Stimulated activated CD4-positive, alpha-beta T cell treated with anti-CD3 and anti-CD28 coated beads, TNF-alpha, amount 100 ng/mL, for 4 hours (primary cell): ENCODE results near the gene ADD2.
"Not testable (repeated sequence)": the region's sequence is repeated elsewhere in the genome, so short reads cannot be mapped to it uniquely, and the experiment has no call there.

ENCODE experiments used
- DNase-seq, 3 experiments: peaks; one replicate each; pipeline ENCODE4 v3.0.0-alpha.2; 2020; ENCODE audit warnings: low read depth in 3 of 3

ADD2 gene

DNA sequence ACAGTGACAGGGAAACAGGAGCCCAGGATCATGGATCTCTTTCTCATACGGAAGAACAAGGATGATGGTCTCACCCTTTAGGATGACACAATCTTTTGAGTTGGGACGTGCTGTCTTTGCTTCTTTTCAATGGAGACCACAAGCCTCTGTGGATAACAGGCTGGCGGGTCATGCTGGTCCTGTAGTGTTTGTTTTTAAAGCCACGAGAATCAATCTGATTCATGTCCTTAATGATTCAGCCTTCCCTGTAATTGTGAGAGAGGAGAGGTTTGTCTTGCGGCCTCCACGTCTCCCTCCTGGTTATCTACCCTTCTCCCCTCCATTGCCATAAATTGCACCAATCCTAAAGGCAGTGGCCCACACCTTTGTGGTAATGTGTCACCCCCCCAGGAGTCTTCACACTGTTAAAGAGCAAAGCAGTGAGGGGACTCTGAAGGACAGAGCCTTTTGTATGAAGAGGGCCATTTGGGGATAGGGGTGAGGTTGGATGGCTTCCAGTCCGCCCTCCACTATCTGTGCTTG lies 126.7 kb downstream of the ADD2 start:
- no peak for DNase-seq

DNA sequence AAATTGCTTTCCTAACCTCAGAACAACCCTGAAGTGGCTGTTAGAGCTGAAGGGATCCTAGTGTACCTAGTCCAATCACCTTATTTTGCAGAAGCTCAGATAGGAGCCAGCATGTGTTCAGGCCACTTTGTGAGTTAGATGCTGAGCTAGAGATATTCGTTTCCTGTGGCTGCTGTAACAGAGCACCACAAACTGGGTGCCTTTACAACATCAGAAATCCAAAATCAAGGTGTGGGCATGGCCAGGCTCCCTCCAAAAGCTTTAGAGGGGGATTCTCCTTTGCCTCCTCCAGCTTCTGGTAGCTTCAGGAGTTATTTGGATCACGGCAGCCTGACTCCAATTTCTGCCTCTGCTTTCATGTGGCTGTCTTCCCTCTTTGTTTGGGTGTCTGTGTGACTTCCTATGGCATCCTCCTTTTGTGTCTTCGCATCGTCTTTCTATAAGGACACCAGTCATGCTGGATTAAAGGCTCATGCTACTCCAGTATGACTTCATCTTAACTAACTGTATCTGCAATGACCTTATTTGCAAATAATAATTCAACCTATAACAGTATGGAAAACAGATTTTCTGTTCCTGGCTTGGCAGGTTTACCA lies 128.1 kb downstream of the ADD2 start:
- no peak for DNase-seq

DNA sequence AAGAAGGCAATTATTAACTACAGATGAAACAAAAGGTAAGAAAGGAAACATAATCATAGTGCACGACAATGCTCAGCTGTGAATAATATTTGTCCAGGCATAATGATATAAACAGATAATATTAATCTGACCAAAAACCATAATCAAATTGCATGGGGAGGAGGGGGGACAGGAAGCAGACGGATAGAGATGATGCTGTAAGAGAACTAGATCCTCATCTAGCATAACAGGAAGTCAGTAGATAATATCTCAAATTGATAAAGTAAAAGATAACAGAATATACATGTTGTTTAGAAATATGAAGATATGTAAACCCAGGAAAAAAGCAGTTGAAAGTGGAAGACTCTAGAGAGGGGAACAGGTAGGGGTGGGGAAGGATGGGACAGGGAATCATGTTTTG lies 129.4 kb downstream of the ADD2 start:
- DNase-seq: no peak

- no peak for DNase-seq
Observed at GRCh38 chr2:70633508-70633907, 134.5 kb downstream of the ADD2 start.

- no peak for DNase-seq
Observed at GRCh38 chr2:70632966-70633365, 135.0 kb downstream of the ADD2 start.

DNA sequence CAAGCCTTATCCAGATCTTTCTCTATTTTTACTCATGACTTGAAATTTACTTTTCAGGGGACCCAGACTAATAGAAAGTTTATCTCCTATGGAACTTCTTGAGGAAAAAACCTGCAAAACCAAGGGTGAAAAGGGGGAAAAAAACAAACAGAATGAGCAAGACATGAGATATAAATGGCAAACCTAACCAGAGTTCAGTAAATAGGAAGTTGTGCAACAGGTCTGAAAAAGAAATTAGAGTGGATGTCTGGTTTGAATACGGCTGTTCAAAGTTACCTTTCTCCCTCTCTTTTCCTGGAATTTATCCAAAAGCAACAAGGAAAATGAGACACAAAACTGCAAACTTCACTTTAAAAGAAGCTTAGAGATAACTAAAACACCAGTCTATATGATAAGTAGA lies 135.6 kb downstream of the ADD2 start:
- DNase-seq: no peak

DNA sequence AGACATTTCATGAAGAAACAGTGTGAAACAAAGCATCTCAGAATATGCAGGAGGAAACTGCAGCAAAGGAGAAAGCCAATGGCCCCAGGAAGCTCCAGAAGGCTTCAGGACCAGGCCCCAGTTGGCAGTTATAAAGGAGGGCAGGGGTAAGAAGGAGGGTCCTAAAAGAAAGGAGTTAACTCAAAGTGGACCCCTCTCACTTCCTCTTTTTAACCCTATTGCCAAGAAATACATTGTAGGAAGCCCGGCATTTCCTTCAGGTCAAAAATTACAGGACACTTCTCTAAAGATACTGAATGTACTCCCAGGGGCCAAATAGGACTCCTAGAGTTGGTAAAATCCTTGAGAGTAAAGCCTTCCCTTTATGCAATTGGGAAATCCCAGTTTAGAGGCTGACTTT lies 137.2 kb downstream of the ADD2 start:
- DNase-seq: no peak

DNA sequence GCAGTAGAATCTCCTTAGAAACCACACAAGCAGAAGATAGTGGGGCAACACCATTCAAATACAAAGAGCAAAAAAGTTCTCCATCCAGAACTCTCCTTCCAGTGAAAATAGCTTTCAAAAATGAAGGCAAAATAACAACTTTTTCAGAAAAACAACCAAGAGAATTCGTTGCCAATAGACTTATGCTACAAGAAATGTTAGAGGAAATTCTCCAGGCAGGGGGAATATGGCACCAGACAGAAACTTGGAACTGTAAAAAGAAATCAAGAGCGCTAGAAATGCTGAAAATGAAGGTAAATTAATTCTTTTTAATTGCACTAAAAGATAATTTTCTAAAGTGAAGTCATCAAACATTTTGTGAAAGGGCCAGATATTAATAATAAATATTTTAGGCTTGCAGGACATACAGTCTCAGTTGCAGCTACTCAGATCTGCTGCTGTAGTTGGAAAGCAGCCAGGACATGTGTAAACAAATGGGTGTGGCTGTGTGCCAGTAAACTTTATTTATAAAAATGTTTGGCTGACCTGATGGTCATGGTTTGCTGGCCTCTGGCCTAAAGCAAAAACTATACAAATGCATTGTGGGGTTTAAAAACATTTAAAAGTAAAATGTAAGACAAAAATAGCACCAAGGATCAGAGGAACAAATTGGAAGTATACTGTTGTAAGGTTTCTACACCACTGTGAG lies 140.6 kb downstream of the ADD2 start:
- DNase-seq: no peak

DNA sequence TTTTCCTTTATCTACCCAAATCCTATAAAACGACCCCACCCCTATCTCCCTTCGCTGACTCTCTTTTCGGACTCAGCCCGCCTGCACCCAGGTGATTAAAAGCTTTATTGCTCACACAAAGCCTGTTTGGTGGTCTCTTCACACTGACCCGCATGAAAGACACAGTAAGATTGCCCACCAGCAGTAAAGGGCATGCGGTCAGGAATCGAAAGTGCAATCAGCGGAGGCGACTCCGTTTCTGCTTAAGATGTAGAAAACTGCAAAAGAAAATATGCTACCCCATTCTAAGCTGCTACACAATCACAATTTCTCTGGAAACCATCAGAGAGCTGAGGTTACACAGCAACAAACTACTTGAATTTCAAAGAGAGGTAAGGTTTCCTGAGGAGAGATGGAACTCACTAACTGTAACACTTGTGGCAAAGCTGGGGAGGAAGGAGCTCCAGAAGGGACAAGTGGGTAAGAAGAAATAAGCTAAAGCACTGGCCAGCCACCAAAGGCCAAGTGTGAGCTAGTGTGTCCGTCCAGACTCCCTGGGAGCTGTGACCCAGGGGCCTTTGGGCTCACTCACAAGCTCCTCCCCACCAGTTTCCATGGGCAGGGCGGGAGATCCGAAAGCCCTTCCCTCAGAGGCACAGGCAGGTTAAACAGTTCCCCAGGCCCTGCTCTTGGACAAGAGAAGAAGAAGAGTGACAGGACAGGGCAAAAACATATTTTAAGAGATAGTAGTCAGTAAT lies 141.6 kb downstream of the ADD2 start:
- DNase-seq: no peak

DNA sequence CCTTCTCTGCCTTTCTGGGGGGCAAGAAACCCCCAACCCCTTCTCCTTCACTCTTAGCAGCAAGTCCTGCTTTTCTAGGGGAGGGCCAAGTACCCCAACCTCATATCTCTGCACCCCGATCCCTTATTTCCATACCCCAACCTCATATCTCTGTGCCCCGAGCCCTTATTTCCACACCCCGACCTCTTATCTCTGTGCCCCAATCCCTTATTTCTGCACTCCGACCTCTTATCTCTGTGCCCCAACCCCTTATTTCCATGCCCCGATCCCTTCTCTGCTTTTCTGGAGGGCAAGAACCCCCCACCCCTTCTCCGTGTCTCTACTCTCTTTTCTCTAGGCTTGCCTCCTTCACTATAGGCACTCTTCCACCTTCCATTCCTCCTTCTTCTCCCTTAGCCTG lies 146.5 kb downstream of the ADD2 start:
- DNase-seq: not testable (repeated sequence)

- DNase-seq: no peak
Observed at GRCh38 chr2:70620020-70620419, 148.0 kb downstream of the ADD2 start.

DNA sequence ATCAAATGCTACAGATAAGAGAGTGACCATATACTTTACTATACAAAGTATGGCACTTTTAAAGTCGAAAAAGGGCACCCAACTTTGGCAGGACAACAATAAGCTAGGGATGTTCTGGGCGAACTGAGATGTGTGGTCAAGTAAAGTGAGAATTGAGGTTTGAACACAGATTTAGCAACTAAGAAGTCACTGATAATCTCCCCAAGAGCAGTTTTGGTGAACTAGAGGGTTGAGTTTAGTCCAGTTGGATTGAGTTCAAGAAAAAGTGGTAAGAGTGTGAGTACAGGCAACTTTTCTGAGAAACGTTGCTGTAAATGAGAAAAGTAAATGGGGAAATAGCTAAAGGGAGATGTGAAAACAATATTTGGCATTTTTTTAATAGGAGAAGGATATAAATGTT lies 148.8 kb downstream of the ADD2 start:
- no peak for DNase-seq

- DNase-seq: no peak
Observed at GRCh38 chr2:70616168-70616694, 151.8 kb downstream of the ADD2 start.

- DNase-seq: no peak
Observed at GRCh38 chr2:70615222-70615621, 152.8 kb downstream of the ADD2 start.

GRCh38 chr2:70613521-70613920 lies 154.5 kb downstream of the ADD2 start:
- no peak for DNase-seq

DNA sequence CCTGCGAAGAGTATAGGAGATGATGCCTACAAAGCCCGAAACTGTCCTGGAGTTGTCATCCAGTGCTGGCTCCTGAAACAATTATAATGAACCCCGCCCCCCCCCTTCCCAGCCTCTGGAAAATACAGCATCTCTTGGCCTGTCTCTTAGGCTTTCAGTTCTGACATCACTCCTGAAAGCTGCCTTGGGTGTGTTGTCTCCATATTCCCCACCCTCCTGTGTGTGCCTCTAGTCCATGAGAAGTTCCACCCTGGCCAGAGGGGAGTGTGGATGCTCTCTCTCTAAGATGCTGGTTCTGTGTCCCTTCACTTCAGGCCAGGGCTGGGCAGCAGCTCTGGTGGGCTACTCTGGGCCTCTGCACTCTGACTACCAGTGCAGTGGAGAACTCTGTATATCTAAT lies 155.4 kb downstream of the ADD2 start:
- DNase-seq: no peak

DNA sequence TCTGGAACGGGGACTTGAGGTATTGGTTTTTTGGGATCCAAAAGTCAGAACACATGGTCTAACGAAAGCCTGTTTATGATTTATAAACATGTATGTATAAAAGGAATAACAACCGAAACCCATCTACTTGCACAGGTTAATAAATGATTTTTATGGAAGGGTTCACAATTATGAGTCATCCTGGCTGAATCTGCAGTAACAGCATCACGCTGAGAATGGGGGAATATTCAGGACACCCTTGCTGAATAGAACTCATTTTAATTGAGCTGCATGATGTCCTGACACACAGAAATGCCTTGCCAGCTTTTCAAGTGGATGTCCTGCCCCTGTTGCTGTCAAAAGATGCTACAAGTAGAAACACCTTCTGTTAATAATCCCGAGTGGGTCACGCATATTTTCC lies 159.6 kb downstream of the ADD2 start:
- DNase-seq: no peak

DNA sequence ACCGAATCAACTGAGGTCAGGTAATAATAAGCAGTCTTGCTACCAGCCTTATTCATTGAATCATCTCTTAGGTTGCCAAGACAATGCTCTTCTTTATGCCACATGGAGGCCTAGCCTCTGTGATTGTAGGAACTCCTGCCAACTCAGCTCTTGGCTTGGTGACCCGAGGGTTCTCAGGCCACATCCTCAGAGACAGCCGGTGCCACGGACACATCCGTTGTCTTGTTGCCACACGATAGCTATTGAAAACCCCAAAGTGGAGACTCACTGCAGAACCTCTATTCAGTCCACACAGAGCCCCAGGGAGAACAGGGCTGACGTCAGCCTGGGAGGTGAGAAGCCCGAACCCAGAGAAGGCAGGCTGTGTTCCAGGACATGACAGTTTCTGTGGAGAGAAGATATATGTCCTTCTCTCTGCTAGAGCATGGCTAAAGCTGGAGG lies 160.9 kb downstream of the ADD2 start:
- DNase-seq: no peak
